Mucosa of descending colon (tissue), 3 donors: Measurements from ENCODE around the gene PRKCE. TPM values are rescaled to one million over a fixed set of nuclear protein-coding genes. Genes with fewer than 3 reads are reported as not detected.

Source experiments
- ATAC-seq: fragments of 200-7000 bp; cut with Tn5 transposase; one replicate; pipeline ENCODE4 v1.9.1; 2020; ENCODE audit warnings: mild to moderate bottlenecking, moderate library complexity
- DNase-seq, 3 donors: peaks; one replicate each; pipeline ENCODE4 v3.0.0-alpha.2; 2020
- H3K36me3 ChIP-seq: fragments of 200-600 bp; one replicate; pipeline ENCODE4 v1.8.0; 2021; ENCODE audit warnings: low read depth, mild to moderate bottlenecking
- H3K4me1 ChIP-seq: fragments of 200-600 bp; one replicate; pipeline ENCODE4 v1.8.0; 2021; ENCODE audit warnings: low read depth, mild to moderate bottlenecking
- H3K4me3 ChIP-seq: fragments of 200-600 bp; one replicate; pipeline ENCODE4 v1.8.0; 2021; ENCODE audit warnings: mild to moderate bottlenecking
- H3K9me3 ChIP-seq: fragments of 200-600 bp; one replicate; pipeline ENCODE4 v1.8.0; 2021; ENCODE audit warnings: mild to moderate bottlenecking
- intact Hi-C, 2 donors: fragments of 100-400 bp; cut with DNase I in 1 of 2; cut with micrococcal nuclease in 1 of 2; formaldehyde crosslinking; loops; one replicate each; pipeline versions ENCODE4 v1.11.0 to v1.11.1; 2022; cut with DNase I, micrococcal nuclease
- total RNA-seq, 3 donors: library from RNA; stranded (reverse); fragmentation: NEBNext Ultra II Directional in 2 of 3; extraction: Animal tissue kit (Norgen Biotek cat#: 25700) in 2 of 3; gene quantifications; one replicate each; pipeline versions ENCODE4 v1.2.1 to v1.2.4, GENCODE V29; 2021 to 2023
- TF ChIP-seq, protein P1 (sequence below): fragments of 200-600 bp; IDR thresholded peaks from one replicate; pipeline ENCODE4 v1.8.0; 2022; ENCODE audit warnings: antibody characterized with exemption, mild to moderate bottlenecking
- donor health status: DM: no; HTN: no; CAD: no; lungs with moderate emphysema.
- donor health status: DM: no; HTN: no; CAD: no.
- donor health status: DM: no; HTN: yes; CAD: no.

The PRKCE gene
- total RNA-seq, 3 donors from 2014 or later = 24.5 to 52.0 (median 32.7) TPM

DNA sequence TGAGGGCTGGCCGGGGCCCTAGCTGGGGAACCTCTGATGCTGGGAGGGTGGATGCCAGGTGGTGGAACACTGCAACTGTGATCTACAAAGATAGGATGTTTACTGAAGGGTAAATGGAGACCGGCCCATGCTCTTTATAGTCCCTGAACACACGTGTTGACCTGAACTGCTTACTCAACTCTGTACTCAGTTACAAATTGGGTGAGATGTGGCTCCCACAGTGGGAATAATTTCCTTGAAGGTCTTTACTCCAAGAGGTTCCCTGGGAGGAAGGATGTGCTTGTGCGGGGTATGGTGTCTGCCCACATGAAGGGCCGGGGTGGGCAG lies 254.1 kb downstream of the PRKCE start:
- Histone ChIP-seq H3K36me3 (no peaks in the 10 kb centered on the region), H3K4me3 (no peak overlapping the region), H3K9me3 (no peaks in the 10 kb centered on the region), H3K4me1 (no peaks in the 10 kb centered on the region)
- intact Hi-C loops = no loop called here
- no peak for DNase-seq
- TF ChIP-seq, protein P1, sequence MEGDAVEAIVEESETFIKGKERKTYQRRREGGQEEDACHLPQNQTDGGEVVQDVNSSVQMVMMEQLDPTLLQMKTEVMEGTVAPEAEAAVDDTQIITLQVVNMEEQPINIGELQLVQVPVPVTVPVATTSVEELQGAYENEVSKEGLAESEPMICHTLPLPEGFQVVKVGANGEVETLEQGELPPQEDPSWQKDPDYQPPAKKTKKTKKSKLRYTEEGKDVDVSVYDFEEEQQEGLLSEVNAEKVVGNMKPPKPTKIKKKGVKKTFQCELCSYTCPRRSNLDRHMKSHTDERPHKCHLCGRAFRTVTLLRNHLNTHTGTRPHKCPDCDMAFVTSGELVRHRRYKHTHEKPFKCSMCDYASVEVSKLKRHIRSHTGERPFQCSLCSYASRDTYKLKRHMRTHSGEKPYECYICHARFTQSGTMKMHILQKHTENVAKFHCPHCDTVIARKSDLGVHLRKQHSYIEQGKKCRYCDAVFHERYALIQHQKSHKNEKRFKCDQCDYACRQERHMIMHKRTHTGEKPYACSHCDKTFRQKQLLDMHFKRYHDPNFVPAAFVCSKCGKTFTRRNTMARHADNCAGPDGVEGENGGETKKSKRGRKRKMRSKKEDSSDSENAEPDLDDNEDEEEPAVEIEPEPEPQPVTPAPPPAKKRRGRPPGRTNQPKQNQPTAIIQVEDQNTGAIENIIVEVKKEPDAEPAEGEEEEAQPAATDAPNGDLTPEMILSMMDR = no peak
- peak; percentile 88 for ATAC-seq

DNA sequence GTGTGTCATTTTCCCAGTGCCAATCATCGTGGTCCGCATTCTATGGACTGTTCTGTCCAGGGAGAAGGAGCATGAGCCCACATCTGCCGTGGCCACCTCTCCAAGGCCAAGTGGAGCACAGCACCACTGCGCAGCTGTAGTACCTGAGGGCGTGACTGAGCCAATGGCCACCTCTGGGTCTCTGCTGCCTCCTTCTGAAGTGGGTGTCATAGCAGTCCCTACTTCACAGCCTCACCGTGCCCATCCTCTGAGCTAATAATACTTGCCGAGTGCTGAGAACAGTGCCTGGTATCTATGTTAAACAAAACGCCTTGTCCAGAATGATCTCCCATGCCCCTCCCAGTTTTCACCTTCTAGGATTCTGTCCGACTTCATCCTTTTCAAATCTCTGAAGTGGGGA lies 256.1 kb downstream of the PRKCE start:
- TF ChIP-seq, protein P1 = no peak
- H3K4me3 ChIP-seq = no peak overlapping the region
- no peaks in the 10 kb centered on the region for H3K36me3 ChIP-seq
- H3K9me3 ChIP-seq = no peaks in the 10 kb centered on the region
- DNase-seq (no peak), ATAC-seq (no peak)
- intact Hi-C loops = no loop called here
- H3K4me1 ChIP-seq = peaks cover 6% of the 10 kb centered on the region

DNA sequence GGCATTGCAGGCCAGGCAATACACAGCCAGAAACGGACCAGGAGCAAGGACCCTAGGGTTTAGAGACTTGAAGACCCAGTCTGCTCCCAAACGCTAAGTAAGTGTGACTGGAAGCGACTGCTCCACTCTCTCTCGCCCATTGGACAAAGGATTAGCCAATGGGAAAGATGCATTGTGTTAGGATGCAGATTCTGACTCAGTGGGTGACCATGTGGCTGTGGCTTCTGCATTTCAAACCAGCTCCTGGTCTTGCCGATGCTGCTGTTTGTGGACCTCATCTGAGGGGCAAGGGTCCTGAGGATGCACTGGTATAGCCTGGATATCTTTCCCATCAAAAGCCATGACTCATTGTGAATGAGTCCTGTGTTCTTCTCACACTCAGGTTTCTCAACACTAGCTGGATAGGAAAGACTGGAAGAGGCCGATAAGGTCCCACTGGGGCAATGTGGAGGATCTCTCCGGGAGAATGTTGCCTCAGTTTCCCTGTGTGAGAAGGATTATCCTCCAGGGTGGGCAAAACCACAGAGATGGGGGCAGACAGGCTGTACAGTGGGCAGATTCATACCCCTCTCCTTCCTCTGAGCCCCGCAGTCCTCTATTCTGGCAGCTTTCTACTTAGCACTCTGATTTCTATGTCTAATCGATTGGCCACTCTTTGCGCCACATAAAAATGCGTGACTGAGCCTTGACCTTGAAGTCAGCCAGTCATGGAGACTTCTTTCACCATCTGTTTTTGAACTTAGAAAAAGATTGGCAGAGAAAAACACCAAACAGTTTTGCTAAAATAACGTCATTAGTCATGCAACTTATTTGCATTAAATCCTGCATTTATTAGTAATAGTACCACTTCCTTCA lies 257.1 kb downstream of the PRKCE start:
- no peaks in the 10 kb centered on the region for H3K36me3 ChIP-seq
- peaks cover 6% of the 10 kb centered on the region for H3K4me1 ChIP-seq
- H3K4me3 ChIP-seq = no peak overlapping the region
- intact Hi-C loops = no loop called here
- TF ChIP-seq, protein P1 = no peak
- no peaks in the 10 kb centered on the region for H3K9me3 ChIP-seq
- ATAC-seq (no peak), DNase-seq (no peak)

DNA sequence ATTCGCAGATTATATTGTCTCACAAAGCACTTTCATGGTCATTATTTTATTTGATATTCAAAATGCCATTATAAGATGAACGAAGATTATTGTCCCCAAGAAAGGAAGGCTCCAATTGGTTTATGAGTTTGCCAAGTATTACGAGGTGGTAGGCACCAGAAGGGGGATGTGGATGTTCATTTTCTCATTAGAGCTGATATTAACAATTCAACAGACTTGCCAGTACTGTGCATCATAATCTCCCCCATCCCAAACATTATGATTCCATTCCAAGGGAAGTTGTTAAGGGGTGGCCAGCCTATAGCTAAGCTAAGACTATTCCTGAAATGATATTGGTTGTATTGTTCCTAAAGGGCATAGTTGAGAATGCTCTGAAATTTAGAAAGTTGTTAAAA lies 257.7 kb downstream of the PRKCE start:
- Histone ChIP-seq H3K9me3 (no peaks in the 10 kb centered on the region), H3K36me3 (no peaks in the 10 kb centered on the region), H3K4me1 (peaks cover 6% of the 10 kb centered on the region), H3K4me3 (no peak overlapping the region)
- TF ChIP-seq, protein P1 = no peak
- no peak for DNase-seq
- ATAC-seq = no peak
- intact Hi-C loops = no loop called here

DNA sequence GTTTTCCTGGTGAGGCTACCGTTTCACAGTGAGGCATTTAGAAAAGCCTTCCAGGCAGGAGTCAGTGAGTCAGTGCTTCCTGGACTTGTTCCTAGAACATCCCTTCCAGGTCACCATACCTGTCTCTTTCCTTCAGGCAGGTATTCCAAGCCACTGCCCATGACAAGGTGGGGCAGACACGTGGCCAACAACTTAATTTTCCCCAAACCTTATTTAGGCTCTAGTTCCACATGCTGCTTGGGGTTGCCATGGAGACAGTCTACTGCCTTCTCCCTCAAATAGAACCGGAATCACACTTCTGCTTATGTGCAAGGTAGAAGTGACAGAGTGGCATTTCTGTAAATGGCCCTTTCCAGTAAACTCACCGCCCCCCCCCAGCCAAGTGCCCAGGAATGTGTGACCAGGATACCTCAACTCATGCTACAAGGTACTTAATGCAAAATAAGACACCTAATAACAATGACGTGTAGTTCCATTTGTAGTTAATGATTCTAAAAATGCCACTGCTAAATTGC lies 258.3 kb downstream of the PRKCE start:
- TF ChIP-seq, protein P1 = no peak
- Histone ChIP-seq H3K4me3 (no peak overlapping the region), H3K9me3 (no peaks in the 10 kb centered on the region), H3K4me1 (peaks cover 6% of the 10 kb centered on the region), H3K36me3 (no peaks in the 10 kb centered on the region)
- DNase-seq (no peak), ATAC-seq (peak; percentile 66)
- intact Hi-C loops = no loop called here
